Inferior parietal cortex (tissue), 1 donor: ENCODE measurements around the gene PIK3IP1.
"Not testable (repeated sequence)": the region's sequence is repeated elsewhere in the genome, so short reads cannot be mapped to it uniquely, and the experiment has no call there.

Experiments used
- DNase-seq: peaks from one replicate; pipeline ENCODE4 v3.0.0-alpha.2; 2016; ENCODE audit errors: extremely low spot score

PIK3IP1 gene

GRCh38 chr22:31248965-31249958 lies 43.0 kb downstream of the PIK3IP1 start:
- no peak for DNase-seq

DNA sequence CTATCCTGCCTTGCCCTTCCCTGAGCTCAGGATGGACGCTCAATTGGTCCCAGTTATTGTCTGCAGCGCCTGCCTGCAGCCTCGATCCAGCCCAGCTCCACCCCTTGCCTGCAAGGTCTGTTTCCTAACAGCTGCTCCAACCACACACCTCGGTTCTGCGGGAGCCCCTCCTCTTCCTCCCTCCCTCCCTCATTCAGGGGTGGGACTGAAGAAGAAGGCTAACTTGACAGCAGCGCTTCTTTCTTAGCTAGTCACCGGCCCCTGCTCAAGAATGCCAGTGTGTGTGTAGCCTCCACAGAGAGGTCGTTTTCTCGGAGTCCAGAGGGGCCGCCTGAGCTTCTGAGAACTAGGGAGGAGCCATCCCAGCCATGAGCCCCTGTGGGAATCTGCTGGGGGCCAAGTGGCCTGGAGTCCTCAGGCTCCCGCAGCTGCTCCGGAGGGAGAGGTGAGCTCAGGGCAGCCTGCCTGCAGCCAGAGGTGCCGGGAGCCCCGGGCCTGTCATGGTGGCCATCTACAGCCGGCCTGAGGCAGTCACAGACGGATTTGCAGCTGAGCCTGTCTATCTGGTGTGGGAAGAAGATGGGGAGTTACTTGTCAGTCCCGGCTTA lies 44.0 kb downstream of the PIK3IP1 start:
- DNase-seq: peak; percentile 36

- no peak for DNase-seq
Measured at GRCh38 chr22:31247726-31248125, 44.6 kb downstream of the PIK3IP1 start.

DNA sequence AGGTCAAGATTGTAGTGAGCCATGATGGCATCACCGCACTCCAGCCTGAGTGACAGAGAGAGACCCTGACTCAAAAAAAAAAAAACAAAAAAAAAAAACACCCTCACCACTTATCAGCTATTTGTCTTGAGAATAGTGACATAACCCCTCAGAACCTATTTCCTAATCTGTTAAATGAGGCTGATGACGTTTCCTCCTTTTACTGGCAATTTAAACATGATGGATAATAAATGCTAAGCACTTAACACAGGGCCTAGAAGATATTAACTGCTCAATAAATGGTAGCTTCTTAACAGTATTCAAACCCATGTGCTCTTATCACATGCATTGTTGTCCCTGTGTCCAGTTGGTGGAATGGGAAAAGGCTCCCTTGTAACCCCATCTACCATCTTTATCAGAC lies 45.6 kb downstream of the PIK3IP1 start:
- no peak for DNase-seq

DNA sequence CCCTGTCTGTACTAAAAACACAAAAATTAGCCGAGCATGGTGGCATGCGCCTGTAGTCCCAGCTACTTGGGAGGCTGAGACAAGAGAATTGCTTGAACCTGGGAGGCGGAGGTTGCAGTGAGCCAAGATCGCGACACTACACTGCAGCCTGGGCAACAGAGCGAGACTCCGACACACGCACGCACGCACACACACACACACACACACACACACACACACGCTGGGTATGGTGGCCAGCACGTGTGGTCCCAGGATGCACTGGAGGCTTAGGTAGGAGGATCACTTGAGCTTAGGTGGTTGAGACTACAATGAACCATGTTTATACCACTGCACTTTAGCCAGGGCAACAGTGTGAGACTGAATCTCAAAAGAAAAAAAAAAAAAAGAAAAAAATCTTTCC lies 46.3 kb downstream of the PIK3IP1 start:
- not testable (repeated sequence) for DNase-seq

GRCh38 chr22:31244943-31245451 lies 47.3 kb downstream of the PIK3IP1 start:
- DNase-seq: no peak

DNA sequence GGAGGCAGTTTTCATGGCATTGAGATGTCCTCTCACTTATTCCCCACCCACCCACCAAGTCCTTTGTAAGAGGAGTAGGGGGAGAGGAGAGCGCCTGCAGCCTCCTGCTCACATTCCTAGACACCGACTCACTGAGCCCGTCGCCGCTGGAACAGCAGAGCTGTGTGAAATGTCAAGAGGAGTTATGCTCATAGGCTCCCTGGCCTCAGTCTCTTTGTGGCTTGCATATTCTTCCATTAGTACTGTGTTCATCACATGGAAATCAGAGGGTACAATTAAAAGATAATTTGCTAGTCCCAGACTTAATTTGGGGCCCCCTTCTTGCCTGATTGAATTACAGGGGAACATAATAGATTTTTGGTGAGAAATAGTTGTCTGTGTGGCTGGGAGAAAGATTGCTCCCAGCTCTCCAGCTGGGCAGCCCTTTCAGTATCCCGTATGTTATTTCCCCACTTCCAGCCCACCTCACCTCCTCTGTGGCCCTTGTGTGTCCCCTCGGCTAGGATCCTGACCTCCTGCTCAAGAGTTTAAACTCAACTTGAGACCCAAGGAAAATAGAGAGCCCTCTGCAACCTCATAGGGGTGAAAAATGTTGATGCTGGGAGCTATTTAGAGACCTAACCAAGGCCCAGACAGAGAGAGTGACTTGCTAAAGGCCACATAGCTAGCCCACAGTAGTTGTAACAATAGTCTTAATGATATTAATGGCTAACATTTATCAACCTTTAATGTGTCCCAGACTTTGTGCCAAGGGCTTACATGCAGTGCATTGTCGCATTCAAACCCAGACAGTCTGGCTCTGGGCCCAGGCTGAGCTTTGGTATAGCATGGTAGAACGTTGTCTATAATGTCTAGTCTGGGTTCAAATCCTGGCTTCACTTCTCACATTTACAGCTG lies 48.0 kb downstream of the PIK3IP1 start:
- no peak for DNase-seq

- DNase-seq: no peak
Measured at GRCh38 chr22:31243339-31244045, 48.8 kb downstream of the PIK3IP1 start.

GRCh38 chr22:31241936-31242335 lies 50.4 kb downstream of the PIK3IP1 start:
- DNase-seq: no peak

GRCh38 chr22:31241200-31241599 lies 51.1 kb downstream of the PIK3IP1 start:
- no peak for DNase-seq

DNA sequence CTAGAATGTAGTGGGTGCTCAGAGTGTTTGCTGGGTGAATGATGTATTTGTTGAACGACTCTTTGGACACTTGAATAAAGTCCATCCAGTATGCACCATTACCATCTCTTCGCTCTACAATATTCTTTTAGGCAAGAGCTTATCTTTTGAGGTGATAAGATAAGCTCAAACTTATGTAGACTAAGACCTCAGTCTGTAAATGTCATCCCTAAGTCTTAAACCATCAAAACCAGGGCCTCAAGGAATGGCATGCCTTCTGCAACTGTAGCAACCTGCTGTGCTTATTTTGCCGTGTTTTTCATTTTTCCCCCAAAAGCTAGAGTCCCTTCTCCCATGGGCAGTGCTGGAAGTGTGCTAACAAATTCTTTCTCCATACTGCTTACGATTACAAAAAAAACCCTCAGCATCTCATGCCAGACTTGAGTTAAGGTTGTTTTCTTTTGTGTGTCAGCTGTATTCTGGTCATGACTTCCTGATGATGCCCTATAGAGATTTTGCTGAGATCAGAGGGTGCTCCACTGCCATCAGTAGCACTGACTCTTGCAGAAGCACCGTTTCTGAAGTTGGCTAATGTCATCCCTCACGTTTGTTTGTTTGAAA lies 52.4 kb downstream of the PIK3IP1 start:
- no peak for DNase-seq

DNA sequence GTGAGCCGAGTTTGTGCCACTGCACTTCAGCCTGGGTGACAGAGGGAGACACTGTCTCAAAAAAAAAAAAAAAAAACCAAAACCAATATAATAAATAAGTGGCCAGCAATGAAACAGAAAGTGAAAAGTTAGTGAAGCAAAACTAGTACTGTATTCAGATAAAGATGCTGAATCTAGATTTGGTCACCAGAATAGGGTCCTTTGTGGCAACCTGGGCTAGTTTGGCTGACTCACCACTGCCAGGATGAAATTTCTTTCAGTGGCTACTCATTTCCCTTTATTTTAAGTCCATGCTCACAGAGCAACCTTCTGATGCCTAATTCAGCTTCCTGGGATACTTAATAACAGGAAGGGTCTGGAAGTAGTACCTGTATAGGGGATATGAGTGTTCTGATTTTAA lies 54.2 kb downstream of the PIK3IP1 start:
- DNase-seq: no peak

DNA sequence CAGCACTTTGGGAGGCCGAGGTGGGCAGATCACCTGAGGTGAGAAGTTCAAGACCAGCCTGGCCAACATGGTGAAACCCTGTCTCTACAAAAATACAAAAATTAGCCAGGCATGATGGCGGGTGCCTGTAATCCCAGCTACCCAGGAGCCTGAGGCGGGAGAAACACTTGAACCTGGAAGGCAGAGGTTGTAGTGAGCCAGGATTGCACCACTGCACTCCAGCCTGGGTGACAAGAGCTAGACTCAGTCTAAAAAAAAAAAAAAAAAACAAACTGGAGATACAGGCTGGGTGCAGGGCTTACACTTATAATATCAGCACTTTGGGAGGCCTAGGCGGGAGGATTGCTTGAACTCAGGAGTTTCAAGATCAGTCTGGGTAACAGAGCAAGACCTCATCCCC lies 56.2 kb downstream of the PIK3IP1 start:
- DNase-seq: not testable (repeated sequence)

GRCh38 chr22:31235081-31235480 lies 57.2 kb downstream of the PIK3IP1 start:
- DNase-seq: no peak

- DNase-seq: no peak
Measured at GRCh38 chr22:31233001-31233400, 59.3 kb downstream of the PIK3IP1 start.
